Stomach (tissue), 4 donors: ENCODE measurements around the gene DBF4.

ENCODE experiments used
- POLR2A ChIP-seq, 4 donors: fragments of 450-650 bp; IDR thresholded peaks; one replicate each; pipeline ENCODE4 v1.6.1; 2016; ENCODE audit warnings: antibody characterized with exemption in 4 of 4, control low read depth in 2 of 4, mild to moderate bottlenecking in 1 of 4, moderate library complexity in 1 of 4
- TF ChIP-seq, protein P1 (sequence below), 7 experiments: fragments of 450-650 bp in 4 of 7; fragments of 200-600 bp in 3 of 7; sonication (generic) in 3 of 7; IDR thresholded peaks; one replicate each; pipeline ENCODE4 v1.5.1; 2016 to 2019; ENCODE audit warnings: antibody characterized with exemption in 7 of 7, control low read depth in 2 of 7, mild to moderate bottlenecking in 1 of 7

DNA sequence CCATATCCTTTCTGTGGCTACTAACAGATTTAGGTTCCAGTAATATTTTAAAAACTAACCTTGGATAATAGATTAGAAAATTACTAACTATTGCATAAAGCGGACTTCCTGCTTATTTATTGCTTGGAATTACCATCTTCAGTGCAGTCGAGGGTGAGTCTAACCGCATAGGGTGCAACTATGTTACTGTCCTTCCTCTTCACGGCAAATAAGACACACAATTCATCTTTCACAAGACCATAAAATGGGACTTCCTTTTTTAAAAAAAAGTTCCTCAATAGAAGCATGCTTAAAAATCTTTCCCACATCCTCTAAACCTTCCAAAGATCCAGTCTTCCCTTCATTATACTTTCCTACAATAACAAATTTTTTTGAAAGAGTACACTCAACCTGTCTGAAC is 2.2 kb upstream of the DBF4 start:
- TF ChIP-seq, protein P1, sequence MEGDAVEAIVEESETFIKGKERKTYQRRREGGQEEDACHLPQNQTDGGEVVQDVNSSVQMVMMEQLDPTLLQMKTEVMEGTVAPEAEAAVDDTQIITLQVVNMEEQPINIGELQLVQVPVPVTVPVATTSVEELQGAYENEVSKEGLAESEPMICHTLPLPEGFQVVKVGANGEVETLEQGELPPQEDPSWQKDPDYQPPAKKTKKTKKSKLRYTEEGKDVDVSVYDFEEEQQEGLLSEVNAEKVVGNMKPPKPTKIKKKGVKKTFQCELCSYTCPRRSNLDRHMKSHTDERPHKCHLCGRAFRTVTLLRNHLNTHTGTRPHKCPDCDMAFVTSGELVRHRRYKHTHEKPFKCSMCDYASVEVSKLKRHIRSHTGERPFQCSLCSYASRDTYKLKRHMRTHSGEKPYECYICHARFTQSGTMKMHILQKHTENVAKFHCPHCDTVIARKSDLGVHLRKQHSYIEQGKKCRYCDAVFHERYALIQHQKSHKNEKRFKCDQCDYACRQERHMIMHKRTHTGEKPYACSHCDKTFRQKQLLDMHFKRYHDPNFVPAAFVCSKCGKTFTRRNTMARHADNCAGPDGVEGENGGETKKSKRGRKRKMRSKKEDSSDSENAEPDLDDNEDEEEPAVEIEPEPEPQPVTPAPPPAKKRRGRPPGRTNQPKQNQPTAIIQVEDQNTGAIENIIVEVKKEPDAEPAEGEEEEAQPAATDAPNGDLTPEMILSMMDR (IDR thresholded peaks at IDR 0.05), result no peak
- no peak for TF ChIP-seq POLR2A (IDR thresholded peaks at IDR 0.05)
